RPMI7951 (cell line): Measurements from ENCODE around the gene LAMA2. TPM values are rescaled to one million over a fixed set of nuclear protein-coding genes. Genes with fewer than 3 reads are reported as not detected.
"Not testable (repeated sequence)": the region's sequence is repeated elsewhere in the genome, so short reads cannot be mapped to it uniquely, and the experiment has no call there.

Experiments used
- DNase-seq: peaks from one replicate; pipeline ENCODE4 v3.0.0-alpha.2; 2012; ENCODE audit warnings: low read depth
- total RNA-seq: library from RNA; depleted of rRNA; stranded (reverse); fragments of >200 nt; shearing (Covaris generic); gene quantifications from 2 replicates; pipeline ENCODE4 v1.2.3, GENCODE V29; 2014

LAMA2 gene
- total RNA-seq, 1 experiment from 2014 or later, result 0.84 TPM

DNA sequence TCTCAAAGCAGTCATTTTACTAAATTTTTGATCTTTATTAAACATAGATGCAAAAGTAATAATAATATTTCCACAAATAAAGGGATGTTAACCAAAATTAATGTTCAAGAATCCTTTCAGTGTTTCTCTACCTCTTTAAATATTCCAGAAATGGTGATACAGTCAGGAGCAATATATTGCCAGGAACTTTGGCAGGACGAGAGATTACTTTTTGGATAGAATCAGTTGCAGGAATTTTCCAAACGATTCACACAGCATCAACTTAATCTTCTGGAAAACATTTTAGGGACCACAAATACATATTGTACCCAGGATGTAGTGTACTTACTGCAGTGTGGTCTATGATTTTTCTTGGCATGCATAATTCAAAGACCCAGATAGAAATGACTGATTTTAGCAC is 125.7 kb downstream of the LAMA2 start:
- DNase-seq, result no peak

DNA sequence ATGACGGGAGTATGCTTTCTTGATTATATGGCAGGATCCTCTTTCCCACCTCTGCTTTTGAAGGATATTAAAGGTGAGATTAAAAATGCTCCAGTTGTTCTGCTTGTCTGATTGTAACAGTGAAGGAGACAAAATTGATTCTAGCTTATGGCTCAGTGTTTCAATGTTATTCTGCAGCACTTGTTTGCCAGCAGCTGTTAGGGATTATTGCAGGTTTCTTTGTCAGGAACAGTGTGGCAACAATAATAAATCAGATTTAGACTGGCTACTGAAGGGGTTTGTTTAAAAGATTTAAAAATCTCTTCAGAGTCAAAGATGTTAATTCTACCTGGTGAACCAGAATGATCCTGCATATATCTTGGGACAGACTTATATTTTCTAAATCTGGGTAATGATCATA is 126.9 kb downstream of the LAMA2 start:
- no peak for DNase-seq

DNA sequence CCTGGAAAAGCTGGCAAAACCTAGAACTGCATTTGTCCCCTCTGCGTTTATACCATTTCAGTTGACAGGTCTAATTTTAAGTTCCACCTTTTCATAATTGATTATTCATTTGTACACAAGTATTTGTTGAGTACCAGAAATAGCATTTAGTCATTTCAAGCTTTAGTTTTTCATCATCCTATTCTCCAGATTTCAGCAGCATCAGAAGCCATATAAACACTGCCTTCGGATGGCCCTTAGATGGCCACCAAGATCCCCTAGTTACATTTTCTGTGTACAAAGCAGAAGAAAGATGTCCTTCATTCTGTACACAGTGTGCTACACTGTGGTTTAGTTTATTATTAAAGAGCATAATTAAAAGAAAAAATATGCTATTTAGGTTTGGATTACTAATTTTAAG is 131.4 kb downstream of the LAMA2 start:
- no peak for DNase-seq

DNA sequence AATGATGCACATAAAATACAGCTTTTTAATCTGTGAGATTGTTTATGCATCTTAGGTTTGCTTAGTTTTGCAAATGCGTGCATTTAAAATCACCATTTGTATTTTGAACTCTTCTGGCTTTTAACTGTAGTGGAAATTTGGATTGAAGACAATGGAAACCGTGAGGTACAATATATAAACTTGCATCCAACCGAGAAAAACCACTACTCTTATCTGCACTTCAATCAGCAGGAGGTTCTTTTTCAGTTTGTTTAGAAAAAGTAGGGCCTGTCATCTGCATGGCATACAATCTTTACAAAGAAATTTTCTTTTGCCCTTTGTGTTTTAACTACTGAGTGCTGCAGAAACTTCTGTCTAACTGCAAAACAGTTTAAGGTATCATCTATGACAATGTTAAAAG is 132.8 kb downstream of the LAMA2 start:
- DNase-seq, result no peak

DNA sequence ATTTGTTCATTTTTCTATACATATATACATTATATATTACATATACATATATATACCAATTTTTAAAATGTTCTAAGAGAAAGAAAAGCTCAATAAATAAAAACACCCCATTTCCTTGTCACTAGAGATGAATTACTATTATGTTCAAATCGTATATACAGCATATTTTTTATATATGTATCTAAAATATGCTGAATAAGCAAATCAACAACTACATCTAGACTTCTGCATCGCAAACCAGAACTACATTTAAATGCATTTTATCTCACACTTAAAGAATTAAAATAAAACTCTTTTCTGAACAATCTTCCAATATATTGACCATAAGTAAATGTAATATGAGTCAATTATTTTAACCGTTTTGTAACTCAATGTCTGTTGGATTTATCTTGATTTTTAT is 133.9 kb downstream of the LAMA2 start:
- DNase-seq, result no peak

DNA sequence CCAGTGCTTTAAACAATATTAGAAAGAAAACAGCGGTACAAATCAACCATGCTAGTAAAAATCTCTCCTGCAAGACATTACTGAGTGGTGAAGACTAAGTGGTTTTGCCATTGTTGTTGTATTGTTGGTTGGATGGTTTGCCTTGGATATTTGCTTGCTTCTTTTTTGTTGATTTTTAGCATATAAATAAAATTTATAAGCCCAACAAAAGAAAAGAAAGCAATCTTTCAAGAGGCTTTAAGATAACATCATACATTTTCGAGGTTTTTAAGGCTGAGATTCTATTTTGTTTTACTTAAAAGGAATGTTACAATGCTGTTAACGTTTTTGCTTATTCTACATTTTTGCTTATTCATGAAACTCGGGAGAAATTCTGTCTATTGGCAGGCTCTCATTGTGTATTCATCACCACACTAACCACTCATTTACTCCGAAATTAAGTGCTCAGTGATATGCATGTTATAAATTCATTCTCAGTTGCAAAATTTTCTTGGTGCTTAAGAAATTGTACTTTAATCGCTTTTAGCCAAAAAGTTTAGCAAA is 139.1 kb downstream of the LAMA2 start:
- DNase-seq, result no peak

DNA sequence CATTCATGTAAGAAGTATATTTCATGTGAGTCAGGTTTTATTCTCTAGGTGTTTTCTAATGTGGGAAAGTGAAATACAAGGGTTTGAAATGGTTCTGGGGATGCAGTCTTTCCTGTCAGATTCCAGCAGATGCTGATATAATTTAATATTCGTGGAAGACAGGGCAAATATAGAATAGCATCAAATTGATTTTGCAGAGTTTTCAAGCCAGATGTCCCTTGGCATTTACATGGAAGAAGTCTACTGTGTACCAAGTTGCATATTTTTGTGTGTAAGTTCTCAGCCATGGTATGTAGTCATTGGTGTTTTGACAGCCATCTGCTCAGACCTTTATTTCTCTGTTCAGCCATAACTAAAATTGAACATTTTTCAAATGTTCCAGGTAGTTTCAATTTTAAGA is 143.7 kb downstream of the LAMA2 start:
- no peak for DNase-seq

DNA sequence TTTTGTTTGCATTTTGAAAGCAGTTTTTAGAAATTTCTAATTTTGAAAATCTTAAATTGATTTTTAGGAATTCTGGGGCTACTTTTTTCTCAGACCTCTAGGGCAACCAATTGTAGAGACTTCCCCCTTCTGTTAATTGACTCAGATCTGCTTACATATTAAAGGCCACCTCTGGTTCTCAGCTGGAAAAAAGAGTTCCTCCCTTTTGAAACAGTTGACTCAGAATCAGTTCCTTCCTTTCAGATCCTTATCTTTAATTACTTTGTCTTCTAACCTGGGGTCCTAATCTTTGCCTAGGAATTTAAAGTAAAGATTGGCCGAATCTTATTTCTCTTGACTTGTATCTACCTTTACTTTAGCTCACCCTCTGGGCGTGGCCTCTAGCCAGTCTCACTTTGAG is 146.8 kb downstream of the LAMA2 start:
- peak; percentile 5 for DNase-seq

DNA sequence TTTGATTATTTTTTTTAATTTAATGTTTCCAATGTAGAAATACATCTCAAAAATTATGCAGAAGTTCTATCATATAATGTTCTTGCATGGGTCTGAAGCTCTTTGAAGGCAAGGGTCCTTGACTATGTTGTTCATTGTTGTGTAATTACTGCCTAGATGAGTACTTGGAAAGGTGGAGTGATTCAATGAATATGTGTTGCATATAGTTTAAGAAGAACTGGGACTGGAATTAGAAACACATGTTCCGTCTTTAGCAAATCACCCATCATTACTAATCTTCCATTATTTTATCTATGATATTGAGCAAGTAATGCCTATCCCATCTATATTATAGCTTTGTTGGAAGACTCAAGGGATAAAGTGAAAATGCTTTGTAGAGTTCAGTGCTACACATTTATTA is 147.3 kb downstream of the LAMA2 start:
- no peak for DNase-seq

DNA sequence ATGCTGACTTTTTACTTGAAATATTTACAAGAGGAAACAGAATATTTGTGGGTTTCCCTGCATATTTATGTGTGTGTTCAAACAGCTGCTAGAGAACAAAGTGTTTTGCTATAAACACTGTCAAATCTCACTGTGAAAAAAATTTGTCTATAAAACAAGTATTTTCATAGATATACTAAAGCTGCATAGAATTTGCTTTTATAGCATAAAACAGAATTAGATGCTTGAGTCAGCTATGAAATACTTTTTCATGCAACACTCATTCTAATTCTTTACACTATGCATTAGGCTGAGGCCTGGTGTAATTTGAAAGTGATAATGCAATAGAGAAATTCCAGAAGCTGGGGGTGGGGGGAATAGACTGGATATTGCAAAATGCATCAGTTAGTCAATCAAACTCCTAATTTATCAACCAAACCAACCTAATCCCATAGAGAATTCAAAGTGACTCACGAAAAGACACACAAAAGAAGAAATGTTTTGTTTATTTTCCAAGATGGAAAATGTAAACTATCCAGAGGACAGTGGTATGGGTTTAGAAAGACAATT is 148.2 kb downstream of the LAMA2 start:
- DNase-seq, result no peak

DNA sequence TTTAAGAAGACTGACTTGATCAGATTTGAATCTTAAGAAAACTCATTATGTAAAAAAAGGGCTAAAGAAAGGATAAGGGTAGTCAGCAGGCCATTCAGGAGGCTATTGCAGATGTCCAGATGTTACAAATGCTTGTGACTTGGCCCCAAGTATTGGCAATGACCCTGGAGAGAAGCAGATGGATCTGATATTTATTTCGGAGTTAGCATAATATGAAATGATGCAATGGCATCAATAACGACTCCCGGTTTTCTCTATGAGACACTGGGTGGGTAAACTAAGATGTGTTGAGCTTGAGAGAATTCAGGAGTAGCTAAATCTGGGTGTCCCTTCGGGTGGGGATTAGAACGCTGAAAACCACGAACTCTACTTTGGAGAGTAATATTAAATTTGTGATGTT is 149.7 kb downstream of the LAMA2 start:
- DNase-seq, result no peak

DNA sequence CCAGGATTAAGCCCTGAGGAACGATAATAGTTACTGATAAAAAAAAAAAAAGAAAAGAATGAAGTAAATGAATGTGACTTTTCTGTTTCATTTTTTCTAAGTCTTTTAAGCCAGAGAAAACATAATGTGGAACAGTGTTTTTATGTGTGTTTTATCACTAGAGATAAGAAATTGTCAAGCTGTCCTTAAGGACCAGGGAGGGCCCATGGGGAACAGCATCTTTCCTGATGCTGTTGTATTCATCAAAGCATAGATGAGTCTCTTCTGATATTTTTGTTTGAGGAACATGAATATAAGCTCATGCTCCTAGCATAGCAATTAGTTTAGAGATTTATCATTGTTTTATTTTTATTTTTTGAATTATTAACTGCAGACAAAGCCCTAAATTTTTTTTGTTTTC is 150.2 kb downstream of the LAMA2 start:
- DNase-seq, result no peak

DNA sequence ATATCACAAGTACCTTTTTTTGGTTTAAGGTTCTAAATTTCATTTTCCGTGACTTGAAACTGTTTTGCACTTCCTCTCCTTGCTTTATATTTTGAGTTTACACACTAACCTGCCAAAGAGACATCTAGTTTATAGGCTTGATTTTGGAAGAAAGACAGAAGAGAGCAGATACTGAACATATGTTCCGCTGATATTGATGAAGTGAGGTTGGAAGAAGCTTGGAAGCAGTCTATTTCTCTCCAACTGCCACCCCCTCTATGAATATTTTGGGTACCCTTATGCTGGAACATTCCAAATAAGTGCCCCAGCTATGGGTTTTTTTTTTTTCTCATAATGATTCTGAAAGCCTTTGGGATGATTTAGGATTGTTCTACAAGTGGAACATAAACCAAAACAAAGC is 150.6 kb downstream of the LAMA2 start:
- no peak for DNase-seq

DNA sequence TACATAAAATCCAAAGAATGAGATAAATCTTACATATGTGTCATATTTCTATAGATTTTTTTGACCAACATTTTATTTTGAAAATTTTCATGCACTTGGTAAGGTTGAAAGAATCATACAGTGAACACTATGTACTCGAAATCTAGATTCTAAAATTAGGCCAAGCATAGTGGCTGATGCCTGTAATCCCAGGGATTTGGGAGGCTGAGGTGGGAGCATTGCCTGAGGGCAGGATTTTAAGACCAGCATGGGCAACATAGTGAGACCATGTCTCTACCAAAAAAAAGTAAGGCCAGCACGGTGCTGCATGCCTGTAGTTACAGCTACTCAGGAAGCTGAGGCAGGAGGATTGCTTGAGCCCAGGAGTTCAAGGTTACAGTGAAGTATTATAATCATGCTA is 158.6 kb downstream of the LAMA2 start:
- DNase-seq, result no peak

DNA sequence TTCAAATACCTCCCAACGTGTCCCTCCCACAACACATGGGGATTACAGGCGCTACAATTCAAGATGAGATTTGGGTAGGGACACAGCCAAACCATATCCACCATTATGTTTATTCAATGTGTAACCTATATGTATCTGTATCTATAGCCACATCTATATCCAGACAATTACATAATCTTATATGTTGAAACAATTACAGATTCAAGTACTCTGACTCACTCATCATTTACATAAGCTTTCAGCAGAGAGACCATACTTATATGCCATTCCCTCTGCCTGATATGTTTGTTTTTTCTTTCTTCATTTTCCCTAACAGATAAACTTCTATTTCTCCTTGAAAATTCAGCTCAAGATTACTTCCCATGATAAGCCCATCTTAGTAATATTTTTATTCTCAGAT is 163.6 kb downstream of the LAMA2 start:
- no peak for DNase-seq

DNA sequence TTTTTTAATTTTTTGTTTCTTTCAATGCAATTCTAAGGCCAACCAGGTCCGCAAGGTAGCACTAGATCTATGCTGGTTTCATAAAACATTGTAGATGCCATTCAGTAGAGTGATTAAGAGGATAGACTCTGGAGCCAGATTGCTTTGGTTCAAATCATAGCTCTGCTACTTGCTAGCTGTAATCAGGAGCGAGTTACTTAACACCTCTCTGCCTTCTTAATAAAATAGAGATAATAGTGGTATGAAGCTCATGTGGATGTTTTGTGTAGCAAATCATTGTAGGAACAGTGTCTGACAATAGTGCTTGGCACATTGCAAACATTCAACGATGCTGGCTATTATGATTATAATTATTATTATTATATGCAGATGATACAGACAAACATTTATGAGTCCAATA is 164.9 kb downstream of the LAMA2 start:
- no peak for DNase-seq

DNA sequence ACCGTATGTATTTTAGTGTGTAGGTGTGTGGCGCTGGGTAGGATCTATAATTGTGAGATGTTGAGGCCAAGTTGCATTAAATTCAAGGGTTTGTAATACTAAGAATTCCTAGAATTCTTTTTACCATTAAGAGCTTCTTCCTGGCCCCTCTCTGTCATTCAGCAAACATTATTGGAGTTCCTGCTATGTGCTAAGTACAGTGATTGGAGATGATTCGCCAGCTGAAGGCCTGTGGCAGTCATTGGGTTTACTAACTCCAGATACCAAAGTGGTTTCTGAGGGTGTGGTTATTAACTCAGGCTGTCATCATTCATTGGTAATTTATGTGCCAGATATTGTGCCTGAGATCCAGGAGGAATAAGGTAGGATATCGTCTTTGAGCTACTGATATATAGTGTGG is 167.1 kb downstream of the LAMA2 start:
- DNase-seq, result no peak

DNA sequence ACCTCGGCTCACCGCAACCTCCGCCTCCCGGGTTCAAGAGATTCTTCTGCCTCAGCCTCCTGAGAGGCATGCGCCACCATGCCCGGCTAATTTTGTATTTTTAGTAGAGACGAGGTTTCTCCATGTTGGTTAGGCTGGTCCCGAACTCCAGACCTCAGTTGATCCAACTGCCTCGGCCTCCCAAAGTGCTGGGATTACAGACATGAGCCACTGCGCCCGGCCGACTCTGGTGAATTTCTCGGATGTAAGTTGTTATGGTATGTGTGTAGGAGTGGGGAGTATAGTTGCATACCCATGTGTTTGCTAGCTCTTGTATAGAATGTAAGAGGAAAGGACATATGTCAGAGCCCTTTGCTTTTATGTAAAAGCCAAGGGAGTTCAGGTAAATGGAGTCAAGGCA is 170.2 kb downstream of the LAMA2 start:
- DNase-seq, result not testable (repeated sequence)

DNA sequence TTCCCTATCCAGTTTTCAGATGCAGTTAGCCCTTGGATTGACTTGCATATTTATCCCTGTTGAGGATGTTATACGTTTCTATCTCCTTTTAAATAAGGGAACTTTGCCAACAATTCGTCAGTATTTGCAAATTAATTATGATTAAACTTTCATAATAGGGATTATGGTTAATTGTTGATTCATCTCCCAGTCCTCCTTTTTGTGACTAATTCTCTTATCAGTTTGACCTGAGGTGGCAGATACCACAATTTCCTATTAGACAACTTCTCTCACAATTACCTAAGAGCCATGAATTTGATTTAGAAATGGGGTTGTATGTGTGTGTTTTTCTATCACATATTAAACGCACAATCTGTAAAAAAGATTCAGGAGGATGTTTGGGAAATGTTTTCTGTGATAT is 172.9 kb downstream of the LAMA2 start:
- no peak for DNase-seq

DNA sequence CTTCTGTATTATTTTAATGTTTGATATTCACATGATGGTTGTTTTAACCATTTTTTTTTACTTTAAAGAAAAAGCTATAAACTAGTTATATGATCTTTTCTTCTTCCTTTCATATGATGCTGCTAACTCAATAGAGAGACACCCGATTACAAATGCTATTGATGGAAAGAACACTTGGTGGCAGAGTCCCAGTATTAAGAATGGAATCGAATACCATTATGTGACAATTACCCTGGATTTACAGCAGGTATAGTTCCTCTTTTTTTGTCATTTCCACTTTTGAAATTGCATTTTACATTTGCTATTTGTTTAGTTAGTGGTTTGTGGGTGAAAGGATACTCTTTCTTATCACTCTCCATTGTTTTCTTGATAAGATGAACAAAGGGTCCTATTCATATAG is 176.7 kb downstream of the LAMA2 start:
- no peak for DNase-seq

DNA sequence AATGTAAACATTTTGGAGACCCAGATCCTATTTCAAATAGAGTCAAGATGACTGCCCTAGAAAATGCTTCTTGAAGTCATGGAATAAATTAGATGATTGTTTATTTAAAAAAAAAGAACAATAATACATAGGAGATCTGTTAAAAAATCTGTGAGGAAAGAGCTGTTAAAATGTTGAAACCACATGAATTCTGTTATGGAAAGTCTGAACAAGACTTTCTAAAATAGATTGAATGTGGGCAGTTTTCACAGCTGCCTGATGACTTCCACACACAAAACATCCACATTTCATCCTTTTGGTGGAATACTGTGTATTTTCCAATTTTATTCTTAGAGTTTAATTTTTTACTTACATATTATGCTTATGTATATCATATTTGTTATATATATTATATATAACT is 186.1 kb downstream of the LAMA2 start:
- no peak for DNase-seq

DNA sequence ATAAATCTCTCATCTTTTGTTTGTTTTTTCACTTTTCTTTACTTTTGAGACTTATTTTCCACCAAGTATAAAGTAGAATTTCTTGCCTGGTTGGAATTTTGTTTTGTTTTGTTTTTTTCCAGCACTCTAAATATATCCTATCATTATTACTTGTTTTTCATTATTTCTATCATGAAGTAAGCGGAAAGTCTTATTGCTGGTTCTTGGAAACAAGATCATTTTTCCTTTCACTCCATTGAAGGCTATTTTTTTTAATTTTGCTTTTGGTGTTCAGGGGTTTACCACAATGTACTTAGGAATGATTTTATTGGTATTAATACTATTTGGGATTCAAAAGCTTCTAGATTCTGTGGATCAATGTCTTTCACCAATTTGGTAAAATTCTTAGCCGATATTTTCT is 190.1 kb downstream of the LAMA2 start:
- no peak for DNase-seq

DNA sequence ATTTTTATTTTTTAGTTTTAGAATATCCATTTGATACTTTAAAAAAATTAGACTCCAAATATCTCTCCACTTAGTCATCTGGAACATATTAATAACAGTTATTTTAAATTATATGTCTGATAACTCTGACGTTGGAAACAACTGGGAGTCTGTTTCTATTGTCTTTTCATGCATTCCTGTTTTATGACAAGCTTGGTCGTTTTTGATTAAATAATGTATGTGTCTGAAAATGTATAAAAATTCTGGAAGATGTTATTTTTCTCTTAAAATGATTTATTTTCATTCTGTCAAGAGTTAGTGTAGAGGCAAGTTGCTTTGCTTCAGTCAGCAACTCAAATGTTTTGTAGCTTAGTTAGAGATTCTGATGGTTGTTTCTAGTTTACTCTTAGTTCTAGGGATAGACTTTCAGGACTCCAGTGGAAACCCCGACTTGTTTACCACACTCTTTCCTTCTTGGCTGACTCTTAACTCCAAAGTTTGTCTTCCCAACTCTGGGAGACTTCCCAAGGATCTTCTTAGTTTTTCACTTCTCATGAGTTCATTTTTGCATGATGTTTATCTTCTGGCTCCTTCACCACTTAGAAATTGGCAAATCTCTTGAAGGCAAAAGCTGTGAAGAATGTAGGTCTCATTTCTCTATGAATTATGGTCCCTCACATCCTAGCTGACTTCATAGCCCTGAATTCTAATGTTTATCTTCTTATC is 190.9 kb downstream of the LAMA2 start:
- no peak for DNase-seq

DNA sequence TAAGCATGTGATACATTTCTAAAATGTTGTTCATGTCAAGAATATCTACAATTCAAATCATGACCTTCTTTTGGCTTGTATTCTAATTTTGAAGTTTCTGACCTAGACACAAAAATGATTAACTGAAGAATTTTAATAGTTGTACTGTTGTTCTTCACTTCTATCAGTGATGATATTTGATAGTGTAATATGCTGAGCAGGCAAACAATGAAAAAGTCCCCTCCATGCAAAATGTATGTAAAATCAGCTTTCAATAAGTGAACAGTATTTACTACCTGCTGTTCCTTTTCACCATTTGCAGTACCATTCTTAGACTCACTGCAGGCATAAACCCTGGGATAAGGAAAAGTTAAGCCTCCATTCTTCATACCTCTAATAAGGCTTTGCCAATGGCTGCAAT is 201.5 kb downstream of the LAMA2 start:
- DNase-seq, result no peak
